C4-2B (cell line): ENCODE data around the gene MRAS.

Experiments
- H3K27ac ChIP-seq: fragments of 450-650 bp; 2 replicates; pipeline ENCODE4 v1.5.1; 2017
- ZFX ChIP-seq: fragments of 450-650 bp; IDR thresholded peaks from 2 replicates; pipeline ENCODE4 v1.6.1; 2017
- TF ChIP-seq, protein P1 (sequence below): fragments of 450-650 bp; conservative IDR thresholded peaks from 2 replicates; pipeline ENCODE4 v1.5.1; 2017; ENCODE audit warnings: mild to moderate bottlenecking

MRAS gene

DNA sequence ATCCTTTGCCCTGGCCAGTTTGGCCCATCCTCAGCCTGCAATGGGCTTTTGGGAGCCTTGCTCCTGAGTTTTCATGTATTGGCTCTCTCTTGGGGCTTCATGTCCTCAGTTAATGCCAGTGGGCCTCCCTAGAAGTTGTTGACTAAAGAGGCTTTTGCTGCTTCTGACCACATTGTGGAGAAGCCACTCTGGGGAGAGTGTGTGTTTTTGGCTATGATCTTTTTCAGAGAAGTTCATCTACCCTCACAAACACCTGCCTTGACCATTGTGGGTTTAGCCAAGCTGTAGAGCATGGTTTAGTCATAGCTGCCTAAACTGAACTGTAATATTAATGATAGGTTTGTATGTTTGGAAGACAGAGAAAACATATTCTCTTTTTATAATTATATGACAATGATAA, 6.0 kb downstream of the MRAS start:
- H3K27ac ChIP-seq = no peak overlapping the region
- no peak for TF ChIP-seq ZFX
- TF ChIP-seq, protein P1, sequence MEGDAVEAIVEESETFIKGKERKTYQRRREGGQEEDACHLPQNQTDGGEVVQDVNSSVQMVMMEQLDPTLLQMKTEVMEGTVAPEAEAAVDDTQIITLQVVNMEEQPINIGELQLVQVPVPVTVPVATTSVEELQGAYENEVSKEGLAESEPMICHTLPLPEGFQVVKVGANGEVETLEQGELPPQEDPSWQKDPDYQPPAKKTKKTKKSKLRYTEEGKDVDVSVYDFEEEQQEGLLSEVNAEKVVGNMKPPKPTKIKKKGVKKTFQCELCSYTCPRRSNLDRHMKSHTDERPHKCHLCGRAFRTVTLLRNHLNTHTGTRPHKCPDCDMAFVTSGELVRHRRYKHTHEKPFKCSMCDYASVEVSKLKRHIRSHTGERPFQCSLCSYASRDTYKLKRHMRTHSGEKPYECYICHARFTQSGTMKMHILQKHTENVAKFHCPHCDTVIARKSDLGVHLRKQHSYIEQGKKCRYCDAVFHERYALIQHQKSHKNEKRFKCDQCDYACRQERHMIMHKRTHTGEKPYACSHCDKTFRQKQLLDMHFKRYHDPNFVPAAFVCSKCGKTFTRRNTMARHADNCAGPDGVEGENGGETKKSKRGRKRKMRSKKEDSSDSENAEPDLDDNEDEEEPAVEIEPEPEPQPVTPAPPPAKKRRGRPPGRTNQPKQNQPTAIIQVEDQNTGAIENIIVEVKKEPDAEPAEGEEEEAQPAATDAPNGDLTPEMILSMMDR = no peak

DNA sequence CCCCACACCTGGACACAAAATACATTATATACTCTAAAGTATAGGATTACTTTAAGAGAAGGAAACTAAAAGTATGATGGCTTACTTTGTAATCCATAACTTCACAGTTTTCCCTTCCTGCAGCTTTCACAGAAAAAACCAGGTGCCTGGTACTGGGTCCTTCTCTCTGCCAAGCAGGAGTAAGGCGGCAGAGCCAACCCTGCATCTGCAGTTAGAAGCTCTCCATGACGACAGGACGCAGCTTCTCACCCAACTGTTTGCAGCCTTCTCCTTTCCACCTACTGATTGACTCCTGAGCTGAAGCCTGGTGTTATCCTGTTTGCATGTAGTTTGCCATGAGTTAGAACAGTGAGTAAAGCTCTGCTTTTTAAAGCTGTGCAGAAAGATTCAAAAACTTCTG, 6.7 kb downstream of the MRAS start:
- no peak for TF ChIP-seq ZFX
- TF ChIP-seq, protein P1 = no peak
- H3K27ac ChIP-seq = no peak overlapping the region

DNA sequence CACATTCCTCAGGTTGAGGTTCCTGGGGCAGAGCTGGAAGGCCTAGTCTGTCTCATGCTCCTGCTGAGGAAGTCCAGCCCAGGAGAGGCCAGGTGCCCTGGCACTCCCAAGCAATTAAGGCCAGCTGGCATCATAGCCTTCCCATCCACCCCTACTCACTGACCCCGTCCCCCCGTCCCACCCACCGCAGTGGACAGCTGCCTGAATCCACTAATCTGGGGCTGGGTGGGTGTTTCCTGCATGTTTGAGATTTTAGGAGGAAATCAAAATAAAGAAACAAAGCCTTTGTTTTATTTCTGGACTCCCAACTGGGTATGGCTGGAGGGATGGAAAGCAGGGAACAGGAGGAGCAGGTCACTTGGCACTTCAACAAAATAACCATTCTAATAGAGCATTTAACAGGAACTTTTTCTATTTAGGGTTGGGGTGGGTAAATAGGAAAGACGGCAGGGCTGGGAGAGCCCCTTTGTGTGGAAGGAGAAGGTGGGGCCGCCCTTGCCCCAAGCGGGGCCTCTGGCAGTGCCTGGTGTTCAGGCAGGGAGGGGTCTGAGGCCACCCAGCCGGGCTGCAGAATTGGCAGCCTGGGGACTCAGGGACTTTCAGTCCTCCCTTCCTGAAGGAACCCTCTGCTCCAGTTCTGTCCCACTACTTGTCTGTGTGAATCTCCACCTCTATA, 8.5 kb downstream of the MRAS start:
- TF ChIP-seq ZFX = no peak
- no peak overlapping the region for H3K27ac ChIP-seq

DNA sequence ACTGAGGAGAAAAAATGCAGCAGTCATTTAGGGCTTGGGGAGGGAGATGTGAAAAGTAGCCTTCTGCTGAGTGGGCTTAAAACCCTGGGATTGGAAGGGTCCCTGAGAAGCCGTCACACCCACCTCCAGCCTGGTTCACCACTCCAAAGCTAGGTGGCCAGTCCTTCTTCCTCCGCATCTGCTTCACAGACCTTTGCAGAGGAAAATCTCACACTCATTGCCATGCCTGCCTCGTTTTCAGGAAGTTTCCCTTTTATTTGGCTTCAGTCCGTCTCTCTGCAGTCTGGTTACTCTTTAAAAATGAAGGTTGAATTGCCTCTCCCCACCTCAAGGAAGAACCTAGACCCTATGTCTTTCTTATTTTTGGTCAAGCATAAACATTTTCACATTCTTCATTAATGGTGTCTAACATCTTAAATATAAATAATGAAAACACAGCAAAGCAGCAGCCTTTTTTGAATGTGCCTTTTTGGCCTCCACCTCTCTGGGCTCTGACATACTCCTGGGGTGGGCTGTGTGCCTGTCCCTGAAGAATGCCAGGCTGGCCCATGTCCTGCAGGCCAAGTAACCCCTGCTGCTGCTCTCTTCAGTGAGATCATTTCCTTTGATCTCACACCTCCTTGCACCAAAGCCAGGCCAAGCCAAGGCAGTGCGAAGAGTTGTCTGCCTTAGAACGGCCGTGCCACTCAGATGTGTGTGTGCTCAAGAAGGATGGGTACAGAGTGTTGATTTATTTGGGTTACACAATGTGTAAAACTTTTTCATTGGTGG, 11.0 kb downstream of the MRAS start:
- H3K27ac ChIP-seq = no peak overlapping the region
- no peak for TF ChIP-seq ZFX
- TF ChIP-seq, protein P1 = no peak

DNA sequence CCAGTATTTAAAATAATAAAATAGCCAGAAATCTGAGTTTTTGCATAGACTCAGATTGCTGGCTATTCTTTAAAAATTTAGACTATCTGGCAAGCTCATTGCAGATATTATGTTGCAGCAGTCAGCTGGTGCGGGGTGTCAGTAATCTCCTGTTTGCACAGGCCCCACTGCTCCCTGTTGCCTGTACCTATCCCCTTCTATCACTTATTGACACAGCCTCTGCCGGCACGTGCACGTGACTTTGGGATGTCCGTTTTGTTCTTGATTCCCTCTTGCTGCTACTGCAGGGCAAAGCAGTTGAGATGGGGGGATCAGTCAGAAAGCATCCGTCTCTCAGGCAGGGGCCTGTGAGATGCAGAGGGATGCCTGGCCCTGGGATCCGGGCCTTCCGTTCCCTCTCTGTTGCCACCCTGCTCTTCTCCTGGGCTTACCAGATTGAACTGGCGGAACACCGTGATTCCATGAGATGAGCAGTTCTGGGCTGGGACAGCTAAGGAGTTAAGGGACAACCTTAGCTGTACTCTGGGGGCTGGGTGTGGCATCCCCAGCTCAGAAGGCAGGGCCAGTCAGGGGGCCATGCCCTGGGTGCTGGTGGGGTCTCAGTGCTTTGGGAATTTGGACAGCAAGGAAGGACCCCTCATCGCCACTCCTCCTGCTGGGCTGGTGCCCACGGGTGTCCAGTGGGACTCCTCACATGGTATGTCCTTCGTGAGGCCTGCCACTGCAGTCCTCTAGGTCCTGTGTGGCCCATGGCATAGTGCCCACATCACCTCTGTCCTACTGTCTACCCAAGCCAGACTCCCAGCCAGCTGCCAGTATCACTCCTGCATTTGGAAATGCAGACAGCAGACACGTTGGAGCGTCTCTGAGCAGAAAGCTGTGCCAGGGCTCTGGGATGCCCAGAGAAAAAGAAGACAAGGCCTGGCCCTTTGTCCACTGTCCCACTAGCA, 11.8 kb downstream of the MRAS start:
- H3K27ac ChIP-seq = no peak overlapping the region
- TF ChIP-seq ZFX = no peak
- TF ChIP-seq, protein P1 = no peak

DNA sequence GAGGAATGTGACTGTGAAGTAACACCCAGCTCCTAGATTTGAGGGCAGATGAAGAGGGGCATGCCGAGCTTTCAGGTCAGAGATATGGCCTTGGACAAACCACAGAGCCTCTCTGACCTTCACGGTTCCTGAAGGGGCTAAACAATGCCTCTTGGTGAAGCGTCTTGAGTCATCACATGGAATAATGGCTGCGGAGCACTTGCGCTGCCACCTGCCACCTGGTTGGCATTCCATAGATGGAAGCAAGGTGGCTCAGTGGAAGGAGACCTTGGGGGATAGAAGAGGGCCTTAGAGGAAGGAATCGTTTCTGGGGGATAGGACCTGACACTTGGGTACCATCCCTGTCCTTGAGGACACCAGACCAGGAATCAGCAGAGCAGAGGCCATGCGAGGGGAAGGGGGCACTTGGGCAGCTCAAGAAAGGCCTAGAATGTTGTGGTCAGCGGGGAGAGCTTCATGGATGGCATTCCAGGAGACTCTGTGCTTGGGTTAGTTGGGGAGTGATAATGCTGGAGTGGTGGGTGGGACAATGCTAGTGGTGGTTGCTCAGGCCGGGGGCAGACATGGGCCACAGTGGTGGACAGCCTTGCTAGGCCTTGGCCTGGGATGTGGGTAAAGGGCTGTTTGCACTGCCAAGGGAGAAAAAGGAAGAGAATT, 12.6 kb downstream of the MRAS start:
- TF ChIP-seq ZFX = no peak
- TF ChIP-seq, protein P1 = no peak
- no peak overlapping the region for H3K27ac ChIP-seq

DNA sequence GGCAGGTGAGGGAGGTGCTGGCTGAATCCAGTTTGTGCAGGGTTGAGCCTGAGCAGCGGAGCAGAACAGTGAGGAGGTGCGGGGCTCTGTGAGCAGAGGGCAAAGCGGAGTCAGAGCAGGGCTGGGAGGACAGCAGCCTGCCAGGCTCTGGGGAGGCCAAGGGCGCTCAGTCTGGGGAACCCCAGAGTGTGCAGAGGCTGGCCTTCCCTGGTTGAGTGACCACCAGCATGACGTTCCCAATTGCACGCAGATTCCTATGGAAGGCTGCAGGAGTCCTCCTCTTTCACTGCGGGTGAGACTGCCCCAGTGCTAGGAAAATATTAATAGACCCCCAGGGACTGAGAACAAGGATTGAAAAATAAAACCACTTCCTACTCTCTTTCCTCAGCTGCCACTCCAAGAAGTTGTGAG, 13.2 kb downstream of the MRAS start:
- no peak for TF ChIP-seq ZFX
- TF ChIP-seq, protein P1 = no peak
- no peak overlapping the region for H3K27ac ChIP-seq
